Lung (tissue), 12 donors: ENCODE results near the gene LMTK3. TPM values are rescaled to one million over a fixed set of nuclear protein-coding genes. Genes with fewer than 3 reads are reported as not detected.

Experiments
- ATAC-seq: fragments of 200-7000 bp; cut with Tn5 transposase; one replicate; pipeline ENCODE4 v1.9.1; 2020; ENCODE audit warnings: moderate number of reproducible peaks; ENCODE audit not compliant: insufficient read depth, low FRiP score
- DNase-seq, 3 donors: peaks; one replicate each; pipeline ENCODE4 v3.0.0-alpha.2; 2013 to 2017
- H3K27ac ChIP-seq, 2 donors: one replicate each; pipeline ENCODE4 v1.5.1; 2013; ENCODE audit warnings: mild to moderate bottlenecking in 2 of 2, moderate library complexity in 2 of 2, control low read depth in 1 of 2, inconsistent platforms in 1 of 2, low read depth in 1 of 2, low read length in 1 of 2
- H3K27me3 ChIP-seq, 3 donors: one replicate each; pipeline ENCODE4 v1.5.1; 2013; ENCODE audit warnings: low read length in 2 of 3; ENCODE audit not compliant: control insufficient read depth in 3 of 3, insufficient read depth in 3 of 3
- H3K36me3 ChIP-seq, 4 donors: one replicate each; pipeline ENCODE4 v1.5.1; 2013; ENCODE audit warnings: low read length in 4 of 4, mild to moderate bottlenecking in 1 of 4, moderate library complexity in 1 of 4; ENCODE audit not compliant: control insufficient read depth in 4 of 4, insufficient read depth in 4 of 4
- H3K4me1 ChIP-seq, 5 donors: one replicate each; pipeline ENCODE4 v1.5.1; 2013; ENCODE audit warnings: low read length in 5 of 5, mild to moderate bottlenecking in 2 of 5, moderate library complexity in 1 of 5; ENCODE audit not compliant: control insufficient read depth in 5 of 5, insufficient read depth in 5 of 5
- H3K4me3 ChIP-seq: one replicate; pipeline ENCODE4 v1.5.1; 2013; ENCODE audit warnings: mild to moderate bottlenecking, control low read depth, moderate library complexity
- H3K9ac ChIP-seq, 2 donors: one replicate each; pipeline ENCODE4 v1.5.1; 2013; ENCODE audit warnings: low read length in 2 of 2, control low read depth in 1 of 2; ENCODE audit not compliant: insufficient read depth in 1 of 2
- H3K9me3 ChIP-seq, 4 donors: one replicate each; pipeline ENCODE4 v1.5.1; 2013; ENCODE audit warnings: low read length in 3 of 4, mild to moderate bottlenecking in 1 of 4, moderate library complexity in 1 of 4; ENCODE audit not compliant: control insufficient read depth in 4 of 4, insufficient read depth in 3 of 4
- CTCF ChIP-seq: IDR thresholded peaks from 2 replicates; pipeline ENCODE4 v1.5.1; 2012; ENCODE audit warnings: mild to moderate bottlenecking; ENCODE audit errors: control extremely low read depth, extremely low read depth
- WGBS, 2 donors: extraction: QIAGEN DNeasy Blood & Tissue Kit; methylation state at CpG; one replicate each; pipeline ENCODE4 v1.1.7; 2013; 5-methylcytosine and 5-hydroxymethylcytosine counted together
- polyA plus RNA-seq, 2 donors: library from polyadenylated mRNA; stranded (reverse); fragments of 200-250 nt; gene quantifications; one replicate each; pipeline ENCODE4 v1.2.1, GENCODE V29; 2013
- total RNA-seq, 2 donors: library from RNA; depleted of rRNA in 1 of 2; stranded (reverse); fragments of >200 nt in 1 of 2; gene quantifications; one replicate each; pipeline ENCODE4 v1.2.1, GENCODE V29; 2014 to 2021
- donor health status: control.
- donor health status: control.
- donor health status: Bipolar disorder and iron deficiency.
- donor health status: healthy.
- donor health status: DM: yes; HTN: yes; CAD: no.

LMTK3 gene
- total and polyA plus RNA-seq, 4 donors: 1.9 to 10.7 (median 4.8) TPM

DNA sequence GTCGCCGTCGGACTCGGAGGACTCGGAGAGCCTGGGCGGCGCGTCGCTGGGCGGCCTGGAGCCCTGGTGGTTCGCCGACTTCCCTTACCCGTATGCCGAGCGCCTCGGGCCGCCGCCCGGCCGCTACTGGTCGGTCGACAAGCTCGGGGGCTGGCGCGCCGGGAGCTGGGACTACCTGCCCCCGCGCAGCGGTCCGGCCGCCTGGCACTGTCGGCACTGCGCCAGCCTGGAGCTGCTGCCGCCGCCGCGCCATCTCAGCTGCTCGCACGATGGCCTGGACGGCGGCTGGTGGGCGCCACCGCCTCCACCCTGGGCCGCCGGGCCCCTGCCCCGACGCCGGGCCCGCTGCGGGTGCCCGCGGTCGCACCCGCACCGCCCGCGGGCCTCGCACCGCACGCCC is 68.4 kb downstream of the LMTK3 start:
- ATAC-seq: no peak
- TF ChIP-seq CTCF: no peak
- Histone ChIP-seq H3K4me1 (peaks cover 0 to 18% (median 9%) of the 10 kb centered on the region in 5 donors), H3K4me3 (no peak overlapping the region), H3K27me3 (peaks cover 4 to 16% (median 11%) of the 10 kb centered on the region in 3 donors), H3K9ac (no peak overlapping the region), H3K27ac (no peak overlapping the region), H3K9me3 (no peaks in the 10 kb centered on the region), H3K36me3 (peaks cover 0 to 7% (median 4%) of the 10 kb centered on the region in 4 donors)
- peak in 1 of 3 donors; percentile 26 for DNase-seq
- 0 to 4% methylated on average over 14 to 60 of the region's 60 CpGs for WGBS, 2 donors

DNA sequence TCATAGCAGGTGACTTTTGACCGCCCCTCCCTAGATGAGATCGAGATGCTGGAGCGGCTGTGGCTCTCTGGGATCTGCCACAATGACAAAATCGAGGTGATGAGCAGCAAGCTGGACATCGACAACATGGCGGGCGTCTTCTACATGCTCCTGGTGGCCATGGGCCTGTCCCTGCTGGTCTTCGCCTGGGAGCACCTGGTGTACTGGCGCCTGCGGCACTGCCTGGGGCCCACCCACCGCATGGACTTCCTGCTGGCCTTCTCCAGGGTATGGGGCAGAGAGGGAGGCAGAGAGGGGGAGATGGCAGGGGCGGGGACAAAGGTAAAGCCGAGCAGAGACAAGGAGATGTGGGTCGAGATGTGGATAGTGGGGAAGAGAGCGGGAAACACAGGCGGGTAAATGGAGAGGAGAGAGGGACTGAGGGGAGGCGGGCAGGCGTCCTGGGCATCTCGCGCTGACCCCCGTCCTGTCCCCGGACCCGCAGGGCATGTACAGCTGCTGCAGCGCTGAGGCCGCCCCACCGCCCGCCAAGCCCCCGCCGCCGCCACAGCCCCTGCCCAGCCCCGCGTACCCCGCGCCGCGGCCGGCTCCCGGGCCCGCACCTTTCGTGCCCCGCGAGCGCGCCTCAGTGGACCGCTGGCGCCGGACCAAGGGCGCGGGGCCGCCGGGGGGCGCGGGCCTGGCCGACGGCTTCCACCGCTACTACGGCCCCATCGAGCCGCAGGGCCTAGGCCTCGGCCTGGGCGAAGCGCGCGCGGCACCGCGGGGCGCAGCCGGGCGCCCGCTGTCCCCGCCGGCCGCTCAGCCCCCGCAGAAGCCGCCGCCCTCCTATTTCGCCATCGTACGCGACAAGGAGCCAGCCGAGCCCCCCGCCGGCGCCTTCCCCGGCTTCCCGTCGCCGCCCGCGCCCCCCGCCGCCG is 69.3 kb downstream of the LMTK3 start:
- ATAC-seq (no peak), DNase-seq (peak in 1 of 3 donors; percentile 26)
- no peak overlapping the region for H3K9ac ChIP-seq
- H3K4me1 ChIP-seq: peaks cover 0 to 18% (median 9%) of the 10 kb centered on the region in 5 donors
- H3K27ac ChIP-seq: no peak overlapping the region
- H3K36me3 ChIP-seq: peaks cover 0 to under 1% (median 0%) of the 10 kb centered on the region in 4 donors
- no peaks in the 10 kb centered on the region for H3K9me3 ChIP-seq
- WGBS, 2 donors: 34 to 41% methylated on average over 44 to 94 of the region's 94 CpGs
- peaks cover 4 to 16% (median 11%) of the 10 kb centered on the region in 3 donors for H3K27me3 ChIP-seq
- TF ChIP-seq CTCF: no peak
- H3K4me3 ChIP-seq: no peak overlapping the region

GRCh38 chr19:48441360-48442050 is 70.1 kb downstream of the LMTK3 start:
- H3K4me3 ChIP-seq: no peak overlapping the region
- H3K9me3 ChIP-seq: no peaks in the 10 kb centered on the region
- H3K27me3 ChIP-seq: peaks cover 4 to 16% (median 11%) of the 10 kb centered on the region in 3 donors
- no peak for TF ChIP-seq CTCF
- peaks cover 0 to 17% (median 9%) of the 10 kb centered on the region in 5 donors for H3K4me1 ChIP-seq
- DNase-seq (no peak), ATAC-seq (no peak)
- H3K36me3 ChIP-seq: no peaks in the 10 kb centered on the region
- WGBS, 2 donors: 94 to 97% methylated on average over 20 of the region's 20 CpGs
- H3K9ac ChIP-seq: no peak overlapping the region
- no peak overlapping the region for H3K27ac ChIP-seq
